Stimulated activated CD8-positive, alpha-beta memory T cell treated with anti-CD3 and anti-CD28 coated beads, Interleukin-4, amount 100 ng/mL, for 48 hours (primary cell): ENCODE measurements around the gene CFLAR.

ENCODE experiments used
- DNase-seq: peaks from one replicate; pipeline ENCODE4 v3.0.0-alpha.2; 2020

CFLAR gene

GRCh38 chr2:201116115-201116958, at the start of gene CFLAR:
Gene CFLAR (plus strand): TSS chr2:201116164. CDS start chr2:201129866, 13,702 bp downstream.
- DNase-seq: peak; percentile 92

DNA sequence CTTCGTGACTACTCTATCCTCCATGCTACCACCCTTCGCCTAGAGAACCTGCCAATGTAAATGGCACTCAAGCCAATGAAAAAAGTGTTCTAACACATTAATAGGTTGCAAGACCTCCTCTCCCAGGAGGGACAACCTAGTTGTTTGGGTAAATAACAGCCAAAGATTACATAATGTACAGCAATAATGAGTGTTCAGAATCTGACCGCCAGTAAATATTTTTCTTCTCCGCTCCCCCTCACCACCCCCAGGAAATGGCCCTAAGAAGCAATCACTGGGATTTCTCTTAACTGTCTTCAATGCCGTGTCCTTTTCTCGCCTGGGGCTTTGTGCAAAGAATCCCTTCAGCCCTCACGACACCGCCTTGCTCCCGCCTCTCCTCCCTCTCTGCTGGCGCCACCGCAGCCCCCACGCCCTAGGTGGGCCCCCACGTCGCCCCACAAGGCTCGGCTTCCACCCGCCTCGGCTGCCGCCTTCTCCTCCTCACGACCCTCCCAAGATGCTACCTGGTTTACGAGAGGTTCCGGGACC, 45.0 kb upstream of the CFLAR start:
- no peak for DNase-seq

DNA sequence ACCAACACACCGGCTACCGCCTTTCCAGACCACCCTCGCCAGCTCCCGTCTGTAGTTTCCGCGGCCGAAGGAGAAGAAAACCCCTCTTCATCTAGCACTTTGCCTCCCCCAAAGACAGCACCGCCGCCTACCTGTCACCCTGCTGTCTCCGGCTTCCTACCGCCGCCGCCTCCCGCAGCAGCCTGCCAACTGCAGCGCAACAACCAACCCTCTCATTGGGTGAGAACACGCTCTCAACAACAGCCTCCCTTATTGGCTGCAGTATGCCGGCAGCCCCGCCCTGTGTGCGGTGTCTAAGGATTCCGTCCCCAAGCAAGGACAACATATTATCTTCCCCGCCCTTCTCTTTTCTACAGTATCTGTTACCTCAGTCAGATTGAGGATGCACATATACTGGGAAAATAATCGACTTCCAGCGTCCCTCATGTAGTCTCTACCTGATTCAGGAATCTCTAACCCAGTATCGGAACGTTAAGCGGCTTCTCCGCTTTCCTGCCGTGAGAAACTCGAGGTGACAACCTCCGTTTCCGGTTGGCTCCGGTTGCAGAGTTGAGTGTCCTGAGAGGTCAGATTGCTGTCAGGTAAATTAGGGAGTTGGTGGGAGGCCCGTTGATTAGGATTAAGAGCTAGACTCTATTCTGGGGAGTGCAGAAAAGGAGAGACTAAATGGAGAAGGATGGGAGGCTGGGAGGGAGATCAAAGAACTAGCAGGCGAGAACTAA, 44.3 kb upstream of the CFLAR start, which contains the start of the genes HYCC2 and NDUFB3:
Gene HYCC2, minus strand, starts transcription at position 193 of the 722 bp plus-strand sequence. CDS start 47,662 bp downstream, outside the sequence.
Gene NDUFB3, plus strand, starts transcription at position 523 of the 722 bp plus-strand sequence. CDS start 6,882 bp downstream, outside the sequence.
- peak; percentile 90 for DNase-seq

- DNase-seq: no peak
These were observed 43.8 kb upstream of the CFLAR start for GRCh38 chr2:201072201-201072530.

GRCh38 chr2:201073071-201073470, 42.9 kb upstream of the CFLAR start:
- no peak for DNase-seq

DNA sequence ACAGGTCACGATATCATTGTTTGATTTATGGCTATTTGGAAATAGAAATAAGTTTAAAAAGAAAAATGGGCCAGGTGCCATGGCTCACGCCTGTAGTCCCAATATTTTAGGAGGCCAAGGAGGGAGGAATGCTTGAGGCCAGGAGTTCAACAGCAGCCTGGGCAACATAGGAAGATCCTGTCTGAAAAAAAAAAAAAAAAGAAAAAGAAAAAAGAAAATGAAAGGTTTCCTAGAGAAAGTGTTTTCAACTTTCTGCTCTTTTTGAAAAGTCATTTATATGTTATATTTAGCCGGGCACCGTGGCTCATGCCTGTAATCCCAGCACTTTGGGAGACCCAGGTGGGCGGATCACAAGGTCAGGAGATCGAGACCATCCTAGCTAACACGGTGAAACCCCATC, 41.0 kb upstream of the CFLAR start:
- no peak for DNase-seq

DNA sequence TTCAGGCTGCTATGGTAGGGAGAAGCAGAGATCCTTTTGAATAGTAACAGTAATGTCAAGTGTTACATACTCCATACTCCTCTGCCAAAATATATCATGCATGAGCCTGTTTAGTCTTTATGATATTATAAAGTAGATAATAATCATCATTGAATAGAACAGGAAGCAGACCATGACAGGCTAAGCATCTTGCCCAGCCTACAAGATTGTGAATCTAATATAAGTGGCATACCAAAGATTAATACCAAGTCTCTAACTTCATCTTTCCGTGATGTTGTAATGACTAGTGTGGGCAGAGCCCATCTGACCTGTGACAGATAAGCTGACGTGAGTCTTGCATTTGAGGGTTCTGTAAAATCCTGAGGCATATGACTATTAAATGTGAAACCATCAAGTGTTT, 31.1 kb upstream of the CFLAR start:
- DNase-seq: no peak

GRCh38 chr2:201090574-201090973, 25.4 kb upstream of the CFLAR start:
- DNase-seq: no peak

DNA sequence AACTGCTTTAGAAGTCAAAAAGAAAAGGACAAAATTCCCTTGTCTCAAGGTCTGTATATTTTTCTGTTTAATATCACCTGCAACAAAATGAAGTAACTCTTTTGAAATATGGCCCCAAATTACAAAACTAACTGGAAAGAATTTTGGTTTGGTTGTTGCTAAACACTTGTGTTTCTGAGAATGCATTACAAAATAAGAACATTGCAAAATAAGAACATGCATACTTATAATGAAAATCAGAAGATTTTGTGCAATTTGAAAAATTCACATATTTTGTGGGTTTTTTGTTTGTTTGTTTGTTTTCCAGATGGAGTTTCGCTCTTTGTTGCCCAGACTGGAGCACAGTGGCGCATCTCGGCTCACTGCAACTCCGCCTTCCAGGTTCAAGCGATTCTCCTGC, 22.4 kb upstream of the CFLAR start:
- DNase-seq: no peak

DNA sequence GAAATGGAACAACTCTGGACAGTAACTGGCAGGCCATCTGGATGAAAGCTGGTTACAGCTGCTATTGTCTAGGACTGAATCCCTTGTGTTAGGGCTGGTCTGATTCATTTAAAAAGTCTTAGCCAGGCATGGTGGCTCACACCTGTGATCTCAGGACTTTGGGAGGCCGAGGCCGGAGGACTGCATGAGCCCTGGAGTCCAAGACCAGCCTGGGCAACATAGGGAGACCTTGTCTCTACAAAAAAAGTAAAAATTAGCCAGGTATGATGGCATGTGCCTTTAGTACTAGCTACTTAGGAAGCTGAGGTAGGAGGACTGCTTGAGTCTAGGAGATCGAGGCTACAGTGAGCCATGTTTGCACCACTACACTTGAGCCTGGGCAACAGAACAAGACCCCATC, 15.5 kb upstream of the CFLAR start:
- no peak for DNase-seq

GRCh38 chr2:201105759-201106158, 10.2 kb upstream of the CFLAR start:
- DNase-seq: no peak

- DNase-seq: no peak
These were observed 8.3 kb upstream of the CFLAR start for GRCh38 chr2:201107624-201108023.

DNA sequence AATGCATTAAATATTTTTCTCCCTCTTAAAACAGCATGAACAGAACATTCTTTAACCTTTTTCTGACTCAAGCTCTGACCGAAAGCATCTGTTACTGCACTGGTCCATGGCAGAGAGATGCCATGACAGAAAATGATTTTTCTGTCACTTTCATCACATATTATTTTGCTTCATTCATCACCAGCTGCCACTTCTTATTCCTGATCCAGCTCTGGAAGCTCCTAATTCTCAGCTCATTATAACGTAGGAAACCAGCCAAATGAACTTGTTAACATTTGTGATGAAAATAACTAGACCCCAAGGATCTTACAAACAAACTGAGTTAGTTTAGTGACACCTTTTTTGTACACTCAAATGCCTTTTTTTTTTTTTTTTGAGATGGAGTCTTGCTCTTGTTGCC, 7.6 kb upstream of the CFLAR start:
- no peak for DNase-seq

DNA sequence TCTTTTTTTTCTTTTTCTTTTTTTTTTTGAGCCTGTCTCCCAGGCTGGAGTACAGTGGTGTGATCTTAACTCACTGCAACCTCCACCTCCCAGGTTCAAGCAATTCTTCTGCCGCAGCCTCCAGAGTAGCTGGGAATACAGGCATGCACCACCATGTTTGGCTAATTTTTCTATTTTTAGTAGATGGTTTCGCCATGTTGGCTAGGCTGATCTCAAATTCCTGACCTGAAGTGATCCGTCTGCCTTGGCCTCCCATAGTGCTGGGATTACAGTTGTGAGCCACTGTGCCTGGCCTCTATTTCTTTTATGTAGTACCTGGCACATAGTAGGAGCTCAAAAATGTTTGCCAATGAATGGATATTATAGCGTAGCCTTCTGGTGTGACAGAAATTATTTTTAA, 6.8 kb upstream of the CFLAR start:
- no peak for DNase-seq

- no peak for DNase-seq
These were observed 5.3 kb upstream of the CFLAR start for GRCh38 chr2:201110615-201111014.

DNA sequence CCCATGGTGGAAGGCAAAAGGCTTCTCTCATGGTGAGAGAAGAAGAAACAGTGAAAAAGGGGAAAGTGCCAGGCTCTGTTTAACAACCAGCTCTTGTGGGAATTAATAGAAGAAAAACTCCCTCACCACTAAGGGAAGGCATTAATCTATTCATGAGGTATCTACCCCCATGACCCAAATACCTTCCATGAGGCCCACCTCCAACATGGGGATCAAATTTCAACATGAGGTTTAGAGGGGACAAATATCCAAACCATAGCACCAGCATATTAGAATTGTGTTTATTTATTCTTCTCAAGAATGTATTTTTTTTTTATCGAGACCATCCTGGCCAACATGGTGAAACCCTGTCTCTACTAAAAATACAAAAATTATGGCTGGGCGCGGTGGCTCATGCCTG, 4.9 kb upstream of the CFLAR start:
- DNase-seq: no peak

DNA sequence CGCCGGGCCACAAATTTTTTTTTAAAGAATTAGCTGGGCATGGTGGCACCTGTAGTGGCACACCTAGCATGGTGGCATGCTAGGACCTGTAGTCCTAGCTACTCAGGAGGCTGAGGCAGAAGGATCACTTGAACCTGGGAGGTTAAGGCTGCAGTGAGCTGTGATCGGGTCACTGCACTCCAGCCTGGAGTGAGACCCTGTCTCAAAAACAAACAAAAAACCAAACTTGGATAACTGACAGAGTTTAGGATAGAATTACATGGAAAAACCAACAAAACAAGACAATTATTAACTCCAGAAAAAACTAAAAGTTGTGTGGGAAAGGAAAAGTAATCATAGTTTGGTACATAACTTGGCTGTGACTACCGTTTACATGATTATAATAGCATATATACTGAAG, 1.6 kb upstream of the CFLAR start:
- no peak for DNase-seq

DNA sequence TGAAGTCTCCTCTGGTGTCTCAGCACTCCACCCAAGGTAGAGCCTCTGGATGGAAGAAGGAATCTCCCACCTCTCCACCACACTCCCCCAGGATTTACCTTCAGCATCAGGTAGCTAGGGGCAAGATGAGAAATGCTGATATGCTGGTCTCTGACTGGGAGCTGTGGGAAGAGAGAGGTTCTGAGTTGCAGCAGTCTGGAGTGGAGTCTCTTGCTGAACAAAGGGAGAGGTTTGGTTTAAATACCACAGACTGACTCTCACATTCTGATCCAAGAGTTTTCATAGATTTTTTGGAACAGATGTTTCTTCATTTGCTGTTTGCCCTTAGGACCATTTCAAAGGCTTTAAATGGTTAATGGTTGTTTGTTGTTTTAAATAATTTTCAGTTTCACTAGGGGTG, 1.1 kb upstream of the CFLAR start:
- DNase-seq: peak; percentile 21

- peak; percentile 41 for DNase-seq
These were observed 1.2 kb downstream of the CFLAR start for GRCh38 chr2:201116959-201117734.

DNA sequence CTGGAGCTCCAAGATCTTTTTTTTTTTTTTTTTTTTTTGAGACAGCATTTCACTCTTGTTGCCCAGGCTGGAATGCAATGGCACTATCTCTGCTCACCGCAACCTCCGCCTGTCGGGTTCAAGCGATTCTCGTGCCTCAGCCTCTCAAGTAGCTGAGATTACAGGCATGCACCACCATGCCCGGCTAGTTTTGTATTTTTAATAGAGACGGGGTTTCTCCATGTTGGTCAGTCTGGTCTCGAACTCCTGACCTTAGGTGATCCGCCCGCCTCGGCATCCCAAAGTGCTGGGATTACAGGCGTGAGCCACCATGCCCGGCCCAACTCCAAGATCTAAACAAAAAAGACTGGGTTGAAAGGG, 1.8 kb downstream of the CFLAR start:
- DNase-seq: peak; percentile 54

DNA sequence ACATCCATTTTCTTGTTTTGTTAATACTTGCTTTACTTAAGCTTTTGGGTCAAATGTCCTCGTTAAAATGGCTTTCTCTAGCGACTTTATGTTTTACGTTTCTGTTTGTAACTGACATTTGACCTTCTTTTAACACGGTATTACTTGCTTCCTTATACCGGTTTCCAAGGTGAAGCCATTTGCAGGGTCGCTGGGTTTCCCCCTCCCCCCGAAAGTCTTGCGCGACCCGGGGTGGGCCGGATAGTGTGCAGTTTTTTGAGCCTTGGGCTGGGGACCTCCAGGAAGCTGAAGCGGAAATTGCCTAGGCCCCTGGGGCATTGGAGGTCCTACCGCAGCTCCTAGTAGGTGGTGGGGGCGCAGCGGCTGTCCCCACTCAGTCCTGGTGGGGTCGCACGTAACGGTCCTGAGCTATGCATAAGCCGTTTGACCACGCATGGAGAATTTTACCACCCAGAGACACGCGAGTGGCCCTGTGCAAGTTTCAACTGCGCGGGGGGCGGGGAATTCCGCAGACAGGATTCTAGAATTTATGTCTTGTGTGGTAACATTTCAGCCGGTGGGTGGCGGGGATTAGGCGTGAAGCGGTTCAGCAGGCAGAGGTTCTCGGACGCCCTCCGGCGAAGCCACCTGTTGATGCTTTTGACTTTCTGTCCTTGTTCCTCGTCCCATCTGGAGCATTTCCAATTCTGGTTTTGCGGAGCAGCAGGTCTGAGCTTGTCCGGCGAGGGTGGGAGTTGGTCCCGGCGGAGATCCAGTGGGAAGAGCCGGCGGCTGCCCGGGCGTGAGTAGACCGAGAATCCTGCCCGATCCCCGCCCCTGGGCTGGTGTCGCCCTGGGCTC, 2.4 kb downstream of the CFLAR start:
- peak; percentile 91 for DNase-seq
